ENCODE results near the gene LYPD6B. TPM values are rescaled to one million over a fixed set of nuclear protein-coding genes. Genes with fewer than 3 reads are reported as not detected.

The LYPD6B gene
- total RNA-seq, 1 experiment from 2014 or later, result not detected

DNA sequence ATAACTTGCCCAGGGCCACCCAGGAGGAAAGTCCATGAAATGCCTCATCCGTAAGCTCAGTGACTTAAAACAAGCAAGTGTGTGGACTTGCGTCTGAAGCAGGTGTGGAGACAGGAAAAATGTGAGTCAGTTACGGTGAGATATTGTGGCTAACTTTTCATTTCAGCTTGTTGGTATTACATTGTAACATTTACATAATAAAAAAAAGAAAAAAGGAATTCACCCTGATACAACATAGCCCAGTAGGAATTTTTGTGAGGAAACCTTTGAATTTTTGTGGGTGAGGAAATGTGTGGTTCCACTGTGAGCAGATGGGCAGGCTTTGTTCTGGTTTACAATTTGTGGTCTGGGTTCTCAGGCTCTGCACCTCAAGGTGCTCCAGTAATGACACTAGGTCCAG is 33.7 kb upstream of the LYPD6B start:
- no peaks in the 10 kb centered on the region for H3K36me3 ChIP-seq
- no peaks in the 10 kb centered on the region for H3K27me3 ChIP-seq
- DNase-seq, result no peak
- H3K27ac ChIP-seq, result no peak overlapping the region
- no peaks in the 10 kb centered on the region for H3K9me3 ChIP-seq (replicated peaks)
- H3K4me1 ChIP-seq, result no peaks in the 10 kb centered on the region
- no peak overlapping the region for H3K4me3 ChIP-seq

DNA sequence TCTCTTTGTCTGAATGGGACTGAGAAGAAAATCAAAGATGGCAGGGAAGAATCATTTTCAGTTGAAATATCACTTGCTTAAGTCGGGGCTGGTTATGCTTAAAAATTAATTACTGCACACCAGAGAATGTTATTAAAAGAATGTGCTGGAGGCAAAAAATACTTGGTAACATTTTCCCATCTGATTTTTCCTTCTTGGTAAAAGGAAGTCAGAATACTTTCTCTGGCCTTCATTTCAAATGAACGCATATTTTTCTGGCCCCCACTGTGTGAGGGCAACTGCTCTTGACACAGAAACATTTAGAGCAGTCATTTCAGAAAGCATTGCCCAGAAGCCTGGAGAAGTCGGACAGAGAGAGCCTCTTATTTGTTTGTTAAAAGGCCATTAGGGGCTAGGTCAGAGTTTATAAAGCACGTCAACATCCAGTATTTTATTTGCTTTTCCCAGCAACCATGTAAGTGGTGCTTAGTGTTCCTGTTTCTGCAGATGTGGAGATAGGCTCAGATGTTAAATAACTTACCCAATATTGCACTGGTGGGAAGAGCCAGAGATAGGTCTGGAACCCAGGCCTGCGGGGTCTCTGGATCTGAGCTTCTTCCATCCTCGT is 32.9 kb upstream of the LYPD6B start:
- Histone ChIP-seq H3K4me1 (no peaks in the 10 kb centered on the region), H3K9me3 (replicated peaks) (no peaks in the 10 kb centered on the region), H3K4me3 (no peak overlapping the region), H3K27me3 (no peaks in the 10 kb centered on the region), H3K36me3 (no peaks in the 10 kb centered on the region), H3K27ac (no peak overlapping the region)
- DNase-seq, result no peak

DNA sequence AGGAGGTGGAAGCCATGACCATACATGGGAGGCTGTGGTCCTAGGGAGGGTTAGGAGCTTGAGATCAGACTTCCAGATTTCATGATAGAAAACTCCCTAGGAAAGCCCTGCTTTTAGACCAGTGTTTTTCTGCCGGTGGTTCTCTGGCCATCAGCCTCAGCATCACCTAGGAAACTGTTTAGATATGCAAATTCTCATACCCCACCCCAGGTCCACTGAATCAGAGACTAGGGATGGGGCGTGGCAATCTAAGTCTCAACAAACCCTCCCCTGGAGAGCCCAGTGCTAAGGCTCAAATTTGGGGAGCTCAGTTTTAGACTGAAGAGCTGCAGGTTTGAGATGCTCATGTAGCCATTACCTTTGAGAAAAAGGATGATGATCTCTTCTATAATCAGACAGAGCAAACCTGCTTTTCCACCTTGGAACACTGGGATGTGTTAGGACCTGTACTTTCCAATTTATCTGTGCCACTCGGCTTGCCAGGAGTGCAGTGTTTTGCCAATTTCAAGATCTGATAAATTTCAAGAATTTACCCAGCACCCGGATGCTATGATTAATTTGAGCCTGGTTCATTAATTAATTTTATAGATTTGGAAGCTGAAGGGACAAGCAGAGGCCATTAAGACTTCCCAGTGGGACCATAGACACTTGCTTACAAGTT is 31.5 kb upstream of the LYPD6B start:
- Histone ChIP-seq H3K4me1 (no peaks in the 10 kb centered on the region), H3K27ac (no peak overlapping the region), H3K4me3 (no peak overlapping the region), H3K36me3 (no peaks in the 10 kb centered on the region), H3K27me3 (no peaks in the 10 kb centered on the region), H3K9me3 (replicated peaks) (no peaks in the 10 kb centered on the region)
- no peak for DNase-seq

DNA sequence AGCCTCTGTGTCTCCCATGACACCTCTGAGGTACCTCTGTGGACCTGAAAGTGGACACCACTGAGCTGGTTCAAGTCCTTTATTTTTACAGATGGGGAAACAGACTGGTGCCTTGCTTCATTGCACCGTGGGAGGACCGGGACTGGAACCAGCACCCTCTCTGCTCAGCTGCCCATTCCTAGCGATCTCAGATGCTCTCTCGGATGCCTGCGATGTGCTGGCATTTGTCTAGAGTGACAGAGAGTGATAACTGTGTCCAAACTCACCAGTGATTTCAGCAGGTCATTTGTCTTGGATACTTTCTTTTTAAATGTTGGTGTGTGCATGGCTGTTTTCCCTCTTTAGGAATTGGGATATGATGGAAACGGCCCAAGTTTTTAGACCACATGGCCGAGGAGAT is 30.1 kb upstream of the LYPD6B start:
- H3K9me3 ChIP-seq (replicated peaks), result no peaks in the 10 kb centered on the region
- H3K36me3 ChIP-seq, result no peaks in the 10 kb centered on the region
- no peak overlapping the region for H3K27ac ChIP-seq
- no peaks in the 10 kb centered on the region for H3K27me3 ChIP-seq
- H3K4me3 ChIP-seq, result no peak overlapping the region
- DNase-seq, result no peak
- H3K4me1 ChIP-seq, result no peaks in the 10 kb centered on the region

DNA sequence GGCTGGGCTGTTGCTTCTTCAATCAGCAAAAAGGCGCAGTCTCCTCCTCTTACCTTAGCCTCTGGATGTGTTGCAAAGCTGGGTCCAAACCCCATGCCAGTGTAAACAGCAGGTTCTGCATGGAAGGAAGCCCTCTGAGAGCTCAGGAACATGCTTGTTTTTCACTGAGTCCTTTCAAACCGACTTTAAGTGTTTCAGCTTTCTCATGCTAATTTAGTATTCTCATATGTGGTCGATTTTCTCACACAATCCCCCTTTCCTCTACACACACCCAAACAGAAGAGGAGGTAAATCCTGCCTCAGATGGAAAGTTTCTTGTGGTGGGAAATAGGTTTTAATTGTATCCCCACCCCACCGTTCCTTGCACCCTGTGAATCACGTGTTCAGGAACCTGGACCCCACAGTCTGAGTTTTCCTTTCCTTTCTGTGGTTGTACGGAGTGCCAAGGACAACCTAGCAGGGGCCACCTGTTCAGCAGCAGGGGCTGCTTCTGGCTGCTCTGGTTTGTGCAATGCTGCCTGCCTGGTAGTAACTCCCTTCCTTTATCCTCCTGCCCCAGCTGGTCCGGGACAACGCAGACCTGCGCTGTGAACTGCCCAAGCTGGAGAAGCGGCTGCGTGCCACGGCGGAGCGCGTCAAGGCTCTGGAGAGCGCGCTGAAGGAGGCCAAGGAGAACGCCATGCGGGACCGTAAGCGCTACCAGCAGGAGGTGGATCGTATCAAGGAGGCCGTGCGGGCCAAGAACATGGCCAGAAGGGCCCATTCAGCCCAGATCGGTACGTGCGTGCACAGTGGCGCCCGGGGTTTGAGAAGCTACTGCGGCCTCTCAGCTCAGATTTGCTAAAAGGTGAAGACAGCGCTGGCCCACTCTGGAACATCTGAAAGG is 28.7 kb upstream of the LYPD6B start:
- no peak for DNase-seq
- Histone ChIP-seq H3K4me3 (no peak overlapping the region), H3K9me3 (replicated peaks) (no peaks in the 10 kb centered on the region), H3K4me1 (no peaks in the 10 kb centered on the region), H3K27me3 (no peaks in the 10 kb centered on the region), H3K36me3 (no peaks in the 10 kb centered on the region), H3K27ac (no peak overlapping the region)

DNA sequence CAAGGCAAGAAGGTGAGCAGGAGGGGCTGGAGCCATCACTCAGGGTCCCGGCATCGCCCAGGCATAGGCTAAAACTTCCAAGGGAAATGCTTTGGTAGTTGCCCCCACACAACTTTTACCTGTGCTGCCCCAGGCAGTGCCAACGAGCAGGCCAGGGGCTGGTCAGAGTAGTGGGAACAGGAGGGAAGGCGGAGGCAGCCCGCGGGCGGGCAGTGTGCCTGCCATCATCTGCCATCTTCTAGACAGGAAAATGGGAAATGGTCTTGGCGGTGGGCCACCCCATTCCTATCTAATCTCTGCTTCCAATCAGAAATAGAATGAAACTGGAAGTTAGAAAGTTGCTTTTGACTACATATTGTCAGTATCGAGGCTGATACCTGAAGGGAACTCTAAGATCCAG is 26.0 kb upstream of the LYPD6B start:
- no peak for DNase-seq
- no peak overlapping the region for H3K4me3 ChIP-seq
- H3K36me3 ChIP-seq, result no peaks in the 10 kb centered on the region
- H3K27me3 ChIP-seq, result no peaks in the 10 kb centered on the region
- no peak overlapping the region for H3K27ac ChIP-seq
- no peaks in the 10 kb centered on the region for H3K9me3 ChIP-seq (replicated peaks)
- peaks cover under 1% of the 10 kb centered on the region; the same call in 1 of the 2 replicates for H3K4me1 ChIP-seq

DNA sequence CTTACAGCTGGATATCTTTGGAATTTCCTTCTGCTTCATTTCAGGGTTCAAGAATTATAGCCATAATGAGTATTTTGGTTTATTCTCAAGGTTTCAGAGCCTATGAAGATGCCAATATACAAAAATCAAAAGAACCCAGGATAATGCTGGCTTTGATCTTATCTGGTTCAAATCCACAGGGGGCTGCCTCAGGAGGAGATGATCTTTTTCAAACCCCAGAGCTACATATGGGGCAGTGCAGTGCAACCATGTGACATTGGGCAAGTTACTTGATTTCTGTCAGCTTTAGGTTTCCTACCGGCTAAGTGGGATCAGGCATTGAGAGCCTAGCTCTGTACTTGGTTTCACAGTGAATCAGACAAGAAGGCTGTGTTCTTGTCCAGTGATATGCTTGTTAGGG is 23.0 kb upstream of the LYPD6B start:
- H3K9me3 ChIP-seq (replicated peaks), result no peaks in the 10 kb centered on the region
- no peaks in the 10 kb centered on the region for H3K27me3 ChIP-seq
- H3K36me3 ChIP-seq, result no peaks in the 10 kb centered on the region
- H3K4me3 ChIP-seq, result no peak overlapping the region
- H3K27ac ChIP-seq, result no peak overlapping the region
- H3K4me1 ChIP-seq, result peaks cover 27% of the 10 kb centered on the region
- DNase-seq, result no peak

DNA sequence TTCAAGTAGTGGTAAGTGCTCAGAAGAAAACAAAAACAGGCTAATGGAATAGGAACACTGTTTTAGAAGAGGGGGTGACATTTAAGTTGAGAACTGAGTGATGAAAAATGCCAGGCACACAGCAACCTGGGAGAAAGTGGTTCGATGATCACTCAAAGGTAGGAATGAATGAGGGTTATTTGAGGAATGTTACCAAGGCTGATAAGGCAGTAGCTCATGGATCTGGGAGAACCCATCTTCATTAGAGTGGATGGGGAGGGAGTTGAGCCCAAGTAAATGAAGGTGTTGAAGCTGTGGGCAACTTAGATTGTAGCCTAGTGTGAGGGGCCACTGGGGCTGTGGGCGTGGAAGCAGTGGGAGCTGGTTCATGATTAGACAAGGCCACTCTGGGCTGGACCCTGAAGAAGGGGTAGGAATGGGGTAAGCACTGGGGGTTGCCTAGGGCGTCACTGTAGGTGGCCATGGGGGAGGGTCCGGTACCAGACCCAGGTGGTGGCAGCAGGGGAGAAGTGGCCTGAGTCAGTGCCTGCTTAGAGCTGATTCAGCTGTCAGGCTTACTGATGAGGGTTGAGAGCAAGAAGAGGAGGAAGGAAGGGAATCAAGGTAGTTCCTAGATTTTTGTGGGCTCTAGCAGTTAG is 22.5 kb upstream of the LYPD6B start:
- no peak for DNase-seq
- H3K4me1 ChIP-seq, result peaks cover 28% of the 10 kb centered on the region
- H3K27me3 ChIP-seq, result no peaks in the 10 kb centered on the region
- H3K36me3 ChIP-seq, result no peaks in the 10 kb centered on the region
- H3K4me3 ChIP-seq, result no peak overlapping the region
- H3K9me3 ChIP-seq (replicated peaks), result no peaks in the 10 kb centered on the region
- H3K27ac ChIP-seq, result no peak overlapping the region

DNA sequence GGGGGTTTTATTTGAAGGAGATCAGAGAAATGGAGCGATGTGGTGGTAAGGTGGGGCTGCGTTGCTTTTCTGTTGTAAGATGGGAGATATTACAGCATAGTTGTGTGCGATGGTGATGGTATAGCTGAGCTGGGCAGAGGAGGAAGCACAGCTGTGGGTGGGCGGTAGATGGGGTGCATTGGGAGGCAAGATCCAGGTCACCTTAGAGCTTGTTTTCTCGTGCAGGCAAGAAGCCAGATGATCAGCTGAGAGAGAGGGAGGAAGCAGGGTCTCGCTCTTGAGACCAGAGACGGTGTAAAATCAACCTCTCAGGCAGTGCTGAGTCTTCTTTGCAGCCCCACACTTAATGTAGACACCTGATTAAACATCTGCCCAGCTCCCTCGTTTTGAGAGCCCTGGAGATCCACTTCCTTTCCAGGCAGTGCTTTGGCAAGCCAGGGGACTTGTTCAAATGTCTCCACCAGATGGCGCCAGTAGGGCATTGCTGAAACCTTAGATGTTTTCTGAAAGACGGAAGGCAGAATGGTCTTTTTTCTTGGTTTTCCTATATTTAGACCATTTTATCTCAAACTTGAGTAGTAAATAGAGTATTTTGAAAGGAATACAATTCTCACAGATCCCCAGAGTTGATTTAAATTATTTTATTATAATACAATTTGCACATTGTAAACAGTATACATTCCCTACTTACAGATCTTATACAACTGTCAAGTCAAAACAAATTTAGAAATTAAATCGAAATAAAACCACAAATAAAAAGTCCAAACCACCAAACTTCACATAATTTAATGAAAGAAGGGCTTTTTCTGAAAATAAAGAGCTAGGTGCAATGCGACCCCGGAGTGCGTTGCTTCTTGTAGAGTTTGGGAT is 21.1 kb upstream of the LYPD6B start:
- Histone ChIP-seq H3K9me3 (replicated peaks) (no peaks in the 10 kb centered on the region), H3K27ac (no peak overlapping the region), H3K27me3 (no peaks in the 10 kb centered on the region), H3K4me1 (peaks cover 32% of the 10 kb centered on the region), H3K4me3 (no peak overlapping the region), H3K36me3 (no peaks in the 10 kb centered on the region)
- peak; percentile 71 to 87 for DNase-seq

DNA sequence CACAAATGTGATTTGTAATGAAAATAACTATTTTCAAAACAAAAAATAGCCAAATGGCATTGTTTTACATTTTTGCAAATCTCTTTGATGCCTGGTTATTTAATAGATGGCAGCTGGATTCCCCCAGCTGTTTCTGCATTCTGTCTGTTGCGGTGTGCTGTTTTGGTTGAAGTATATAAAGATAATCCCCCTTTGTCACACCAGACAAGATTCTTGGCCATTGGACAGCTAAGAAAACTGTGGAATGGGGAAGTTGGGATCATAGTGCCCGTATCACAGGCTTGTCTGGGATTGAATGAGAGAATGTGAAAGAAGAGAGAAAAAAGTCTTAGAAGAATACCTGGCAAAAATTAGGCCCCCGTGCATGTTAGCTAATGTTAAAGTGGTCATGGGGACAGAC is 19.5 kb upstream of the LYPD6B start:
- peaks cover 32% of the 10 kb centered on the region for H3K4me1 ChIP-seq
- peak overlapping the region; percentile 10; the same call in 1 of the 2 replicates for H3K4me3 ChIP-seq
- H3K27ac ChIP-seq, result peak overlapping the region; percentile 51
- no peaks in the 10 kb centered on the region for H3K36me3 ChIP-seq
- DNase-seq, result peak; percentile 42 to 70
- no peaks in the 10 kb centered on the region for H3K9me3 ChIP-seq (replicated peaks)
- H3K27me3 ChIP-seq, result no peaks in the 10 kb centered on the region

DNA sequence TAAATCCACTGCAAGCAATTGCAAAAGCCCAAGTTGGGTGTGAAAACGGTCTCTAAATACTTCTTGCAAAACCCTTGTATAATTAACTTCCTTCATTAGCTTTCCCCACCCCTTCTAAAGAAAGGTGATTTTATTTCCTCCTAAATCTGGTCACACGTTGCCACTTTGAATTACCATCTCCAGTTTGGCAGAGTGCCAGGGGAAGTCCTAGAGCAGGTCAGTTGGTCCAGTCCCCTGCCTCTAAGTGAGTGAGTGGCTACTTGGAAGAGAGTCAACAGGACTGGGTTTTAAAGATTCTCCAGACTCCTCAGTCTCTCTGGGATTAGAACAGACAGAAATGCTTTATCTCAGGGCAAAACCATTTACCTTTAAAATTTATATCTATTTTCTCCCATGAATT is 18.7 kb upstream of the LYPD6B start:
- Histone ChIP-seq H3K4me3 (no peak overlapping the region), H3K27me3 (no peaks in the 10 kb centered on the region)
- peak in 1 of 2 experiments; percentile 35 for DNase-seq

DNA sequence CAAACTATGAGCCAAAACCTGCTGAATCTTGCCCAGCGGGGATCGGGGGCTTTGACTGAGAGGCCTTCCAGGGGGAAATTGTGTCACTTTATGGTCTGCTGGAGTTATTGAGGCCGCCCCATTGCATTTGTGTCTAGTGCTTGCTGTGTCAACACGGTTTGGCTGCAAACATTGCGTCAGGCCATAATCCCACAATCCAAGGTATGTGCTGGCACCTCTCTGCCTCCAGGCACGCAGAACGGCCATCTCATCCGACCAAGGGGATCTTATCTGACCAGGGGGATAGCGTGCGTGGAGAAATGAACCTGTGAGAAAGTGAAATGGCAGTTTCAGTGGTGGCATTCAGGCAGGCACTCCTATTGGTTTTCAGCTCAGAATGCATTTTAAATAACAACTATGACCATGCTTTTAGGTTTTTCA is 18.1 kb upstream of the LYPD6B start:
- H3K4me1 ChIP-seq, result peaks cover 32% of the 10 kb centered on the region
- H3K9me3 ChIP-seq (replicated peaks), result no peaks in the 10 kb centered on the region
- H3K27ac ChIP-seq, result no peak overlapping the region
- no peak for DNase-seq
- no peak overlapping the region for H3K4me3 ChIP-seq
- no peaks in the 10 kb centered on the region for H3K27me3 ChIP-seq
- H3K36me3 ChIP-seq, result no peaks in the 10 kb centered on the region

More for the DNA sequence above, 18.7 kb upstream of the LYPD6B start:
- Histone ChIP-seq H3K4me1 (peaks cover 32% of the 10 kb centered on the region), H3K9me3 (replicated peaks) (no peaks in the 10 kb centered on the region), H3K36me3 (no peaks in the 10 kb centered on the region), H3K27ac (peak overlapping the region; percentile 51)

DNA sequence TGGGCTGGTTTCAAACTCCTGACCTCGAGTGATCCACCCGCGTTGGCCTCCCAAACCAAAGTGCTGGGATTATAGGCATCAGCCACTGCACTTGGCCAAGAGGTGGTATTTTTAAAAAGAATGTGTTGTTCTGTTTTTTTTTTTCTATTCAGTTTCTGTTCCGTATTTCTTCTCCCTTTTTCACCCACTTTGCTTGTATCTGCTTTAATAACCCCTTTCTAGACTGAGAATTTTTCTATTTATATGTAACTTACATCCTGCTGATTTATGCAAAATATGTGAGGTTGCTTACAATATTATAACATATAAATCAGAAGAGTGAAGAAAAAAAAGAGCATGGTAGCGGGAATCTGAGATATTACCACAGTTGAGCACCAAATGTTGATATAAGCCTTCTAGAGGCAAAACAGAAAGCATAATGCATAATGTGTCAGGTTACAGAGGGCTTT is 17.2 kb upstream of the LYPD6B start:
- no peak for DNase-seq
- no peak overlapping the region for H3K4me3 ChIP-seq
- H3K27ac ChIP-seq, result no peak overlapping the region
- peaks cover 32% of the 10 kb centered on the region for H3K4me1 ChIP-seq
- no peaks in the 10 kb centered on the region for H3K9me3 ChIP-seq (replicated peaks)
- no peaks in the 10 kb centered on the region for H3K27me3 ChIP-seq
- no peaks in the 10 kb centered on the region for H3K36me3 ChIP-seq

DNA sequence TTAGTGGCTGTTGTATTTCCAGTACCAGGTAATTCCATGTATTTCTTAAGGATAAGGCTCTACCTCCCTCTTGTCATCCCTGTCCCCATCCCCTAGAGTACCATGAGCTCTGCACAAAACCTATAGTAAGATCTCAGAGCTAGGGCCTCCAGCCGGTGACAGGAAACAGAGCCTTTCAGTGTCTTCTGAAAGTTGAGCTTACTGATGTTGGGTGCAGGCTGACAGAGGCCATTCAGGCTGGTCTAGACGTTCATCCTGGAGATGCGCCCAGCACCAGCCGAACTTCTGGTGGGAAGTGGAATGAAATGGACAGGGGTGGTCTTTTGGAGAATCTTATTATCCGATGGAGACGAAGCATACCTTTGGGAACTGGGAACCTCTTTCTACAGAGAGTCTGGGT is 16.7 kb upstream of the LYPD6B start:
- H3K36me3 ChIP-seq, result no peaks in the 10 kb centered on the region
- H3K27me3 ChIP-seq, result no peaks in the 10 kb centered on the region
- no peak for DNase-seq

More for the DNA sequence above, 16.7 kb upstream of the LYPD6B start:
- no peaks in the 10 kb centered on the region for H3K9me3 ChIP-seq (replicated peaks)
- no peak overlapping the region for H3K4me3 ChIP-seq
- peaks cover 32% of the 10 kb centered on the region for H3K4me1 ChIP-seq
- H3K27ac ChIP-seq, result no peak overlapping the region
